ENCODE data around the gene SH3TC1.
A peak's percentile ranks its signal among the peaks of the same experiment; 100 is the strongest.

SH3TC1 gene

DNA sequence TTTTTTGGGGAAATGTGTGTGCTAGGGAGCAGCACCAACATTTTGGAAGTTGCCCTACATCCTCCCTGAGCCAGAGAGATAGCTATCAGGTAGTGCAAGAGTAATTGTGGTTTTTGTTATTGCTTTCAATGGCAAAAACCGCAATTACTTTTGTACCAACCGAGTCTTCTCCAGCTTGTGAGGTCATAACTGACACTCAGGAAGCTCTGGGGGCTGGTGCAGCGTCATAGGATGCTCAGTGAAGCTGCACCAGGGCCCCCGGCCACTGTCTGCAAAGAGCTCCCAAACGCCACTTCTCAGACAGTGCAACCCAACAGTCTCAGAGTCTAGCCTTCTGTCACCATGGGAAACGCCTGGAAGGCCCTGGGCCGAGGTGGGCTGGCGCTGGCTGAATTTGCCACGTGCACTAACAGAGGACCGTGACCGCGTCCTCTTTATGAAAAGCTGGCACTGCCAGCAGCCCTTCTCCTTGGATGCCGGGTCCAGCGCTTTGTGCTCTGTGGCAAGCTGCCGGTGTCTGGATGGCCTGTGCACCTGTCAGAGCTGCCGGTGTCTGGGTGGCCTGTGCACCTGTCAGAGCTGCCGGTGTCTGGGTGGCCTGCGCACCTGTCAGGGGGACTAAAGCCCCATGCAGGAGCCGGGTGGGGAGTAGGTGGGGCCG lies 19.4 kb downstream of the SH3TC1 start:
- Mint-ChIP-seq H3K4me1 (peaks cover 38% of the 10 kb centered on the region), H3K36me3 (ENCODE audit: insufficient read depth) (peaks cover 35% of the 10 kb centered on the region), H3K4me3 (no peak overlapping the region), H3K9me3 (no peaks in the 10 kb centered on the region), H3K27ac (ENCODE audit: low read depth) (no peak overlapping the region), H3K27me3 (no peaks in the 10 kb centered on the region)
- ATAC-seq (replicated peaks; ENCODE audit: extremely low read depth, poor library complexity, severe bottlenecking) = peak; percentile 42
- no peak for DNase-seq (ENCODE audit: low spot score in 2 of 2)

DNA sequence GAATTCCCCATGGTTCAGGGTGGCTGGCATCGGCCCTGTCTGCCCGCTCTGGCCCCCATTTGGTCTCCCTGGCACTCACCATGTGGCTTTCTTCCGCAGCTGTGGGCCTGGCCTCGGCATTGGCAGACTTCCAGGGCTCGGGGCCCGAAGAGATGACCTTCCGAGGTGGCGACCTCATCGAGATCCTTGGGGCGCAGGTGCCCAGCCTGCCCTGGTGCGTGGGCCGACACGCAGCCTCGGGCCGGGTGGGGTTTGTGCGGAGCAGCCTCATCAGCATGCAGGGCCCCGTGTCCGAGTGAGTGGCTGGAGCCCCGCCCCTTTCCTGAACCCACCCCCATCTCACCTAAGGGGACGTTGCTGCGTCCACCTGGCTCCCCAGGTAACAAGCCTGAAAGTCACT lies 20.1 kb downstream of the SH3TC1 start:
- Mint-ChIP-seq H3K4me1 (peaks cover 46% of the 10 kb centered on the region), H3K9me3 (no peaks in the 10 kb centered on the region), H3K4me3 (no peak overlapping the region), H3K27ac (ENCODE audit: low read depth) (no peak overlapping the region), H3K27me3 (no peaks in the 10 kb centered on the region), H3K36me3 (ENCODE audit: insufficient read depth) (peaks cover 37% of the 10 kb centered on the region)
- ATAC-seq (replicated peaks; ENCODE audit: extremely low read depth, poor library complexity, severe bottlenecking) (no peak), DNase-seq (ENCODE audit: low spot score in 2 of 2) (no peak)

DNA sequence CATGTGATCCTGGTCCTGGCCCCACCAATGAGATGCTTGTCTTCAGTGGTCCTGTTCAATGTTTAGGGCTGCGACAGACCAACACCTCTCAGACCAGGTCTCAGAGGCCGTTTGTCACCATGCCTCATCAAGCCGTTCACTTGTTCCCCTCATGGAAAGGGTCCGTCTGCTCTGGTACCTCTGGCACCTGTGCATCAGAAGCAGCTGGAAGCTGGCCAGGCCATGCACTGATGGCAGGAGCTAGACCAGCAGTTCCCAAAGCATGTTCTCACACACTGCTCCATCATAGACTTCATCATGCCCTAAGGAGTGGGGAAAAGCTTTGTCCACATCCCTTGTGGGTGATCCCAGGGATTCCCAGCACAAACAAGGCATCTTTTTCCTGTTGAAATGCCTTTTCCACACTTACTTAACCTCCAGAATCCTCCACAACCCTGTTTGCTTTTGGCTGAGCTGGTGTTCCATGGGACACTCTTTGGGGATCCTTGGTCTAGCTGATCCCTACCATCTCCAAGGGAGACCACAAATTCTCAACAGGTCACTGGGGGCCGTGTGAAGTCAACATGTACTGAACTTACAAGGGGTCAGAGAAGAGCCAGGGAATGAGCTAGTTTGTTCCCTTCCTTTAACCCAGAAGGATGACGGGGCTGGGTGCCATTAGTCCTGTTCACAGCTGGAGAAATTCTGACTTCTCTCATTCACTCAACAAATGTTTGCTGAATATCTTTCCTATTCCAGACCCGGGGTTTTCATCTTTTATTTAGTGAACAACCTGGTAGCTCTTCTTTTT lies 21.8 kb downstream of the SH3TC1 start:
- ATAC-seq (replicated peaks; ENCODE audit: extremely low read depth, poor library complexity, severe bottlenecking) (no peak), DNase-seq (ENCODE audit: low spot score in 2 of 2) (no peak)
- Mint-ChIP-seq H3K4me3 (no peak overlapping the region), H3K4me1 (peaks cover 60% of the 10 kb centered on the region), H3K36me3 (ENCODE audit: insufficient read depth) (peaks cover 36% of the 10 kb centered on the region), H3K27me3 (no peaks in the 10 kb centered on the region), H3K27ac (ENCODE audit: low read depth) (peak overlapping the region; percentile 91), H3K9me3 (no peaks in the 10 kb centered on the region)

DNA sequence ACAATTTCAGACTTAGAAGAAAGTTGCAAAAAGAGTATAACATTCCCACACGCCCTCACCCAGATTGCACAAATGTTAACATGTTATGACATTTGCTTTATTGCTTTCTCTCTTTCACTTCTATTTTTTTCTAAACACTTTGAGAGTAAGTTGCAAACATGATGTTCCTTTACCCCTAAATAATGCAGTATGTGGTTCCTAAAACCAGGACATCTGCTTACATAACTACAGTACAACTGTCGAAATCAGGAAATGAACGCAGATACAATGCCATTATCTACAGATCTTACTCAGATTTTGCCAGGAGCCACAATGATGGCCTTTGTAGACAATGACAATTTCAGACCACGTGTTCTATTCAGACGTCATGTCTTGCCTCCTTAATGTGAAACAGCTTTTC lies 22.4 kb downstream of the SH3TC1 start:
- DNase-seq (ENCODE audit: low spot score in 2 of 2) = no peak
- ATAC-seq (replicated peaks; ENCODE audit: extremely low read depth, poor library complexity, severe bottlenecking) = peak; percentile 71
- H3K27me3 Mint-ChIP-seq = no peaks in the 10 kb centered on the region
- peaks cover 60% of the 10 kb centered on the region for H3K4me1 Mint-ChIP-seq
- peak overlapping the region; percentile 91 for H3K27ac Mint-ChIP-seq (ENCODE audit: low read depth)
- no peaks in the 10 kb centered on the region for H3K9me3 Mint-ChIP-seq
- H3K4me3 Mint-ChIP-seq = no peak overlapping the region
- H3K36me3 Mint-ChIP-seq (ENCODE audit: insufficient read depth) = peaks cover 33% of the 10 kb centered on the region

DNA sequence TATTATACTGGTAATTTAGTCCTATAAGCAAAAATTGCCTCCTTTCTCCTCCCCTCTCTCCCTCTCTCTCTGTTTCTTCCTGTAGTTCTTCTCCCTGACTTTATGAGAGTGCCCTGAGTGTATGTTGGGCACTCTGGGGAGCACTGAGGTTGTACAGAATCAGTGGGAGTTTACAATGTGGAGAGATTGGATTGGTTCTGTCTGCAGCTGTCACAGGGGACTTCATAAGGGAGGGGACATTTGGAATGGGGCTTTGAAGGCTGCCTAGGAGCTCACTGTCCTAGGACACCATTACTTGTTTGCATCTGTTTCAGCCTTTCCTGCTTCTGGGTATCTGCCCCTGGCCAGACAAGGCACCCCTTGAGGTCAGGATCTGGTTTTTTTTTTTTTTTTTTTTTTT lies 22.9 kb downstream of the SH3TC1 start:
- H3K4me3 Mint-ChIP-seq = no peak overlapping the region
- no peak for ATAC-seq (replicated peaks; ENCODE audit: extremely low read depth, poor library complexity, severe bottlenecking)
- no peaks in the 10 kb centered on the region for H3K27me3 Mint-ChIP-seq
- DNase-seq (ENCODE audit: low spot score in 2 of 2) = no peak
- H3K9me3 Mint-ChIP-seq = no peaks in the 10 kb centered on the region
- peak overlapping the region; percentile 91 for H3K27ac Mint-ChIP-seq (ENCODE audit: low read depth)
- peaks cover 32% of the 10 kb centered on the region for H3K36me3 Mint-ChIP-seq (ENCODE audit: insufficient read depth)
- peaks cover 60% of the 10 kb centered on the region for H3K4me1 Mint-ChIP-seq

DNA sequence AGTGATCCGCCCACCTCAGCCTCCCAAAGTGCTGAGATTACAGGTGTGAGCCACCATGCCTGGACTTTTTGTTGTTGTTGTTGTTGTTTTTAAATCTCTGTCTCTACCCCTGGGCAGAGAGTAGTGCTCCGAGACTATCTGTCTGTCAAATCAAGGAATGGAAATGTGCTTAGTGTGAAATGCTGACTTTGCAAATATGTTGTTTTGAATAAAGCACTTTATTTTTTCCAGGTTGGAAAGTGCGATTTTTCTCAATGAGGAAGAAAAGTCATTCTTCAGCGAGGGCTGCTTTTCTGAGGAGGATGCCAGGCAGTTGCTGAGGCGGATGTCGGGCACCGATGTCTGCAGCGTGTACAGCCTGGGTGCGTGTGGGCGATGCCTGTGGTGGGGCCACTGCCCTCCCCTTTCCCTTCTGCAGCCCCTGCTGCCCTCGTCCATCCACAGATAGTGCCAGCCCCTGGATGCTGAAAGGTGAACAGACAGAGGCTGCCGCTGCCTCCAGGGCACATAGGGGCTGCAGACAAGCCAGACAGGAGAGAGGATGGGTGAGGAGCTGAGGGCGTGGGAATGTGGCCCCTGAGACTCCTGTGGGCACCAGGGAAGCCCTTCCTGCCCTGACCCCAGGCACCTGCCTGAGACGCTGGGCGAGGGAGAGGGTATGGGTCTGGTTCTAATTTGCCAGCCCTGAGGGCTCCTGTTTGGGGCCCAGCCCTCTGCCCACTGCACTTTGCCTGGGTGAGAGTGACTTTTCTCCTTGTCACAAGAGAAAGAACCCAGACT lies 23.7 kb downstream of the SH3TC1 start:
- H3K27ac Mint-ChIP-seq (ENCODE audit: low read depth) = peak overlapping the region; percentile 91
- no peak overlapping the region for H3K4me3 Mint-ChIP-seq
- H3K4me1 Mint-ChIP-seq = peaks cover 60% of the 10 kb centered on the region
- no peaks in the 10 kb centered on the region for H3K27me3 Mint-ChIP-seq
- no peak for DNase-seq (ENCODE audit: low spot score in 2 of 2)
- no peaks in the 10 kb centered on the region for H3K9me3 Mint-ChIP-seq
- ATAC-seq (replicated peaks; ENCODE audit: extremely low read depth, poor library complexity, severe bottlenecking) = no peak
- H3K36me3 Mint-ChIP-seq (ENCODE audit: insufficient read depth) = peaks cover 30% of the 10 kb centered on the region

DNA sequence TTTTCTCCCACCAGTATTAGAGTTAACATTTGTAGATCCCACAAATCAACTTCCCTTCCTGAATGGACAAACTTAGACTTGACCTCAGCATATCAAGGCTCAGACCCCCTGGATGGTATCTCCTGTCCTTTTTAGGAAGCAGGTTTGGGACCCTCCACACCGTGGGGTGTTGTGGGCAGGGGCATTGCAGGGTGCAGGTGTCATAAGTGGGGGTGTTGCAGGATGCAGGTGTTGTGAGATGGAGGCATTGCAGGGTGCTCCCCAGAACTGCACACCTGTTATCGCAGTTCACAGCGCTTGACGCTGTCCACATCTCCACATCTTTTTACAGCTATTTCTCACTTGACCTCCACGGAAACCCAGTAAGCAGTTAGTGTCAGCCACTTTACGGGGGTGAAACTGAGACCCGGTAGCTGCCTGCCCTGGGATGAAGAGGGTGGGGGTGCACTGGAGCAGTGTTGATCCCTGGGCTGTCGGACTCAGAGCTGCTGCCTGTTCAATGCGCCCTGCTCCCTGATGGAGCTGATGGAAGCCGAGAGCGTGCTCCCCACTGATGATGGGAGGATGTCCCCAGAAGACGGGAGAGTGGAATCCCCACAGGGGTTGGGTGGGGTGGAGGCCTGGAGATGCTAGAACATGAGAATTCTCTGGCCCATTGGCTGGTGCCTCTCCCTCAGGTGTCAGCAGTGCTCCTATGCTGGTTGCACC lies 25.3 kb downstream of the SH3TC1 start:
- H3K27me3 Mint-ChIP-seq = no peaks in the 10 kb centered on the region
- H3K27ac Mint-ChIP-seq (ENCODE audit: low read depth) = peak overlapping the region; percentile 56
- no peak for ATAC-seq (replicated peaks; ENCODE audit: extremely low read depth, poor library complexity, severe bottlenecking)
- H3K4me1 Mint-ChIP-seq = peaks cover 67% of the 10 kb centered on the region
- H3K36me3 Mint-ChIP-seq (ENCODE audit: insufficient read depth) = peaks cover 39% of the 10 kb centered on the region
- H3K4me3 Mint-ChIP-seq = peak overlapping the region; percentile 53
- no peak for DNase-seq (ENCODE audit: low spot score in 2 of 2)
- no peaks in the 10 kb centered on the region for H3K9me3 Mint-ChIP-seq

DNA sequence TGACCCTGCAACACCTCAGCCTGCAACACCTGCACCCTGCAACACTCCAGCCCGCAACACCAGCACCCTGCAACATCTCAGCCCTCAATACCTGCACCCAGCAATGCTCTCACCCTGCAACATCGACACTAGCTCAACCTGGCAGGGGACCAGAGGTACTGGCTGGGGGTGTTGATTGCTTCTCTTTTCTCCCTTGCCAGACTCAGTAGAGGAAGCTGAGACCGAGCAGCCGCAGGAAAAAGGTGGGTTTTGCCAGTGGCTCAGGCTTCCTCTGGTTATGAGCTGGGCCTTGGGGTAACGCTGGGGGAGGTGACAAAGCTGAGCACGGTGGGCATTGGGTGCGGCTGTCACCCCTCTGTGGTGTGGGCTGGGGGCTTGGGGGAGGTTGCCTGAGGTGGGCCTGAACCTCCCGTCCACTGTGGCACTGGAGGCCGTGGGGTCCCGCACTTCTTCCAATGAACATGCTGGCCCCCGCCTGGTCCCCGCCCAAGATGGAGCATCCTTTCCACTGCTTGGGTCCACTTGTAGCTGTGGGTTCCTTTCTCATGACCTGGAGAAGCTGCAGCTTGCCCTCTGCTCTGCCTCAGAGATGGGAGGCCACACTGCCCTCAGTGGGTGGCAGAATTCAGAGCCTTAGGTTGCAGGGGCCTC lies 26.0 kb downstream of the SH3TC1 start:
- H3K4me1 Mint-ChIP-seq = peaks cover 64% of the 10 kb centered on the region
- H3K27me3 Mint-ChIP-seq = no peaks in the 10 kb centered on the region
- peak; percentile 11 for ATAC-seq (replicated peaks; ENCODE audit: extremely low read depth, poor library complexity, severe bottlenecking)
- peaks cover 35% of the 10 kb centered on the region for H3K36me3 Mint-ChIP-seq (ENCODE audit: insufficient read depth)
- H3K9me3 Mint-ChIP-seq = no peaks in the 10 kb centered on the region
- DNase-seq (ENCODE audit: low spot score in 2 of 2) = peak in 1 of 2 donors; percentile 45
- H3K4me3 Mint-ChIP-seq = peak overlapping the region; percentile 53
- peak overlapping the region; percentile 56 for H3K27ac Mint-ChIP-seq (ENCODE audit: low read depth)

DNA sequence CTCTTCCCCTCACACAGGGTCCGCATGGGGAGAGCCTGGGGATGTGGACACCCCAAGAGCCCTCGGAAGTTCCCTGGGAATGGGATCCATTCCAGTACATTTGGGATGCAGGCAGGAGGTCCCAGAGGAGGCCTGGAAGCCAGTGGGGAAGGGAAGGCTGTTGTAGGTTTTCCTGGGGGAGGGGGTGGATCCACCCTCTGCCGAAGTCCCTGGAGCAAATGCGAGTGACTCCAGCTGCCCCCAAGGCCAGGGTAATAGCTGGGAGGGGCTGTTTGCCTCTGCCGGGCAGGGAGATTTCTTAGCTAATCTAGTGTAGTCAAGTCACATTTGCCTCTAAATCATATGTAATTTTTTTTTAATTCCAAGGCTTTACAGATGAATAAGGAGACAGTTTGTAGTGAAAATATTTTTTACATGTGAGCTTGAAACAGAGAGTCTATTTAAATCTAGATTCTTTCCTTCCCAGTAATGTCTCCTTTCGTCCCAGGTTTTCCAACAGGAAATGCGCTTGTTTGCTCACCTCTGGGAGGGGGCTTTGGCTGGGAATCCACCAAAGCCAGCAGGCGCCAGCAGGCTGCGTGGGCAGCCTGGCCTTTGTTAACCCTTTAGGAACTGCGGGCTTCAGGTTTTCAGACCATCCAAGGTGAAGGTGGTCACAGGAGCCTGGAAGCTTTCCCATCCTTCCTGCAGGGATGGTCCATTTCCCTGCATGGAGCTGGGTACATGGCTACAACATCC lies 26.8 kb downstream of the SH3TC1 start:
- no peak for DNase-seq (ENCODE audit: low spot score in 2 of 2)
- H3K27ac Mint-ChIP-seq (ENCODE audit: low read depth) = no peak overlapping the region
- no peak for ATAC-seq (replicated peaks; ENCODE audit: extremely low read depth, poor library complexity, severe bottlenecking)

DNA sequence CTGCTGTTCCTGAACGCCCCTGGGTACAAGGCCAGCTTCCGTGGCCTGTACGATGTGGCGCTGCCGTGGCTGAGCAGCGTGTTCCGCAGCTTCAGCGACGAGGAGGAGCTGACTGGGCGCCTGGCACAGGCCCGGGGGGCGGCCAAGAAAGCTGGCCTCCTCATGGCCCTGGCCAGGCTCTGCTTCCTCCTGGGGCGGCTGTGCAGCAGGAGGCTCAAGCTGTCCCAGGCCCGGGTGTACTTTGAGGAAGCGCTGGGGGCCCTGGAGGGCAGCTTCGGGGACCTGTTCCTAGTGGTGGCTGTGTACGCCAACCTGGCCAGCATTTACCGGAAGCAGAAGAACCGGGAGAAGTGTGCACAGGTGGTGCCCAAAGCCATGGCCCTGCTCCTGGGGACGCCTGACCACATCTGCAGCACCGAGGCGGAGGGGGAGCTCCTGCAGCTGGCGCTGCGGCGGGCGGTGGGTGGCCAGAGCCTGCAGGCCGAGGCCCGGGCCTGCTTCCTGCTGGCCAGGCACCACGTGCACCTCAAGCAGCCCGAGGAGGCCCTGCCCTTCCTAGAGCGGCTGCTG lies 28.2 kb downstream of the SH3TC1 start:
- ATAC-seq (replicated peaks; ENCODE audit: extremely low read depth, poor library complexity, severe bottlenecking) (no peak), DNase-seq (ENCODE audit: low spot score in 2 of 2) (no peak)
- Mint-ChIP-seq H3K4me1 (peaks cover 55% of the 10 kb centered on the region), H3K9me3 (no peaks in the 10 kb centered on the region), H3K27ac (ENCODE audit: low read depth) (no peak overlapping the region), H3K4me3 (no peak overlapping the region), H3K36me3 (ENCODE audit: insufficient read depth) (peaks cover 28% of the 10 kb centered on the region), H3K27me3 (no peaks in the 10 kb centered on the region)

More for the DNA sequence above, 26.8 kb downstream of the SH3TC1 start:
- Mint-ChIP-seq H3K4me1 (peaks cover 64% of the 10 kb centered on the region), H3K36me3 (ENCODE audit: insufficient read depth) (peaks cover 34% of the 10 kb centered on the region), H3K9me3 (no peaks in the 10 kb centered on the region), H3K4me3 (peak overlapping the region; percentile 53), H3K27me3 (no peaks in the 10 kb centered on the region)

DNA sequence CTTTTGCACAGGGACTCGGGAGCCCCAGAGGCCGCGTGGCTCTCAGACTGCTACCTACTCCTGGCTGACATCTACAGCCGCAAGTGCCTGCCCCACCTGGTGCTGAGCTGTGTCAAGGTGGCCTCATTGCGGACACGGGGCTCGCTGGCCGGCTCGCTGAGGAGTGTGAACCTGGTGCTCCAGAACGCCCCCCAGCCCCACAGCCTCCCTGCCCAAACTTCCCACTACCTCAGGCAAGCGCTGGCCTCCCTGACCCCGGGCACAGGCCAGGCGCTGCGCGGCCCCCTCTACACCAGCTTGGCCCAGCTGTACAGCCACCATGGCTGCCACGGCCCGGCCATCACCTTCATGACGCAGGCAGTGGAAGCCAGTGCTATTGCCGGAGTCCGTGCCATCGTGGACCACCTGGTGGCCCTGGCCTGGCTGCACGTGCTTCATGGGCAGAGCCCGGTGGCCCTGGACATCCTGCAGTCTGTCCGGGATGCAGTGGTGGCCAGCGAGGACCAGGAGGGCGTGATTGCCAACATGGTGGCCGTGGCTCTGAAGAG lies 28.8 kb downstream of the SH3TC1 start:
- no peaks in the 10 kb centered on the region for H3K27me3 Mint-ChIP-seq
- H3K4me3 Mint-ChIP-seq = peak overlapping the region; percentile 53
- no peak overlapping the region for H3K27ac Mint-ChIP-seq (ENCODE audit: low read depth)
- no peaks in the 10 kb centered on the region for H3K9me3 Mint-ChIP-seq
- DNase-seq (ENCODE audit: low spot score in 2 of 2) (no peak), ATAC-seq (replicated peaks; ENCODE audit: extremely low read depth, poor library complexity, severe bottlenecking) (no peak)
- H3K36me3 Mint-ChIP-seq (ENCODE audit: insufficient read depth) = peaks cover 30% of the 10 kb centered on the region
- H3K4me1 Mint-ChIP-seq = peaks cover 51% of the 10 kb centered on the region
